Calu3 (cell line): Measurements from ENCODE around the gene CFL2. TPM values are rescaled to one million over a fixed set of nuclear protein-coding genes. Genes with fewer than 3 reads are reported as not detected.

ENCODE experiments used
- BruUV-seq: library from RNA; stranded (reverse); fragments of 400-500 nt; replicated peaks from 2 replicates; lab custom pipeline; 2021; lab: Mats Ljungman, UMichigan
- CTCF ChIA-PET: fragments of 300-600 bp; sonication (Branson Sonifier 250); formaldehyde crosslinking; loops from one replicate; lab custom pipeline; 2022; ENCODE audit warnings: antibody characterized with exemption; lab: Charles Lee
- DNase-seq: peaks from one replicate; pipeline ENCODE4 v3.0.0; 2022
- H3K27ac Mint-ChIP-seq: one replicate; pipeline ENCODE4 v1.8.0; 2022; ENCODE audit warnings: mixed read lengths; ENCODE audit not compliant: unreplicated experiment
- H3K27me3 Mint-ChIP-seq: one replicate; pipeline ENCODE4 v1.8.0; 2022; ENCODE audit warnings: mixed read lengths; ENCODE audit not compliant: unreplicated experiment
- H3K36me3 Mint-ChIP-seq: one replicate; pipeline ENCODE4 v1.8.0; 2022; ENCODE audit warnings: mild to moderate bottlenecking, moderate library complexity, mixed read lengths; ENCODE audit not compliant: insufficient read depth, unreplicated experiment
- H3K4me1 Mint-ChIP-seq: one replicate; pipeline ENCODE4 v1.8.0; 2022; ENCODE audit warnings: mild to moderate bottlenecking, low read depth, mixed read lengths; ENCODE audit not compliant: unreplicated experiment
- H3K4me3 Mint-ChIP-seq: one replicate; pipeline ENCODE4 v1.8.0; 2022; ENCODE audit warnings: mild to moderate bottlenecking, low read depth, moderate library complexity, mixed read lengths; ENCODE audit not compliant: unreplicated experiment
- H3K9me3 Mint-ChIP-seq: one replicate; pipeline ENCODE4 v1.8.0; 2022; ENCODE audit warnings: low read depth, mixed read lengths; ENCODE audit not compliant: unreplicated experiment
- CTCF ChIP-seq: fragments of 200-600 bp; IDR thresholded peaks from one replicate; pipeline ENCODE4 v1.8.0; 2022; ENCODE audit warnings: antibody characterized with exemption; ENCODE audit not compliant: unreplicated experiment
- intact Hi-C: fragments of 100-400 bp; cut with micrococcal nuclease; formaldehyde crosslinking; loops from one replicate; pipeline ENCODE4 v1.10.0; 2022; ENCODE audit not compliant: unreplicated experiment
- total RNA-seq: library from RNA; stranded (reverse); gene quantifications from 2 replicates; pipeline ENCODE4 v1.2.3, GENCODE V29; 2022

The CFL2 gene
- total RNA-seq, 1 experiment from 2014 or later, result 24.4 TPM

GRCh38 chr14:34688470-34689206 lies 25.8 kb downstream of the CFL2 start:
- DNase-seq, result no peak
- Mint-ChIP-seq H3K4me3 (no peak overlapping the region), H3K36me3 (peaks cover 4% of the 10 kb centered on the region), H3K27ac (no peak overlapping the region), H3K4me1 (peaks cover 24% of the 10 kb centered on the region), H3K27me3 (no peaks in the 10 kb centered on the region), H3K9me3 (no peaks in the 10 kb centered on the region)
- BruUV-seq, result no TSS peak
- intact Hi-C loops, result no loop called here
- CTCF ChIA-PET, result no interaction called here
- no peak for TF ChIP-seq CTCF

- H3K27me3 Mint-ChIP-seq, result no peaks in the 10 kb centered on the region
- H3K36me3 Mint-ChIP-seq, result no peaks in the 10 kb centered on the region
- intact Hi-C loops, result no loop called here
- CTCF ChIA-PET, result interaction anchor here (0.6 to 0.8 kb wide), 2 partner anchors 35 to 43 kb away, joined by 4 read pairs; no protein-coding TSS in a partner anchor
- peaks cover 2% of the 10 kb centered on the region for H3K4me1 Mint-ChIP-seq
- no peak for DNase-seq
- no peak overlapping the region for H3K4me3 Mint-ChIP-seq
- no peak overlapping the region for H3K27ac Mint-ChIP-seq
- no peak for TF ChIP-seq CTCF
- H3K9me3 Mint-ChIP-seq, result no peaks in the 10 kb centered on the region
- no TSS peak for BruUV-seq
Measured at GRCh38 chr14:34685819-34686428, 28.5 kb downstream of the CFL2 start.

GRCh38 chr14:34684578-34684977 lies 29.8 kb downstream of the CFL2 start:
- H3K27me3 Mint-ChIP-seq, result no peaks in the 10 kb centered on the region
- no peak overlapping the region for H3K27ac Mint-ChIP-seq
- H3K9me3 Mint-ChIP-seq, result no peaks in the 10 kb centered on the region
- no TSS peak for BruUV-seq
- no peak for DNase-seq
- H3K4me1 Mint-ChIP-seq, result no peaks in the 10 kb centered on the region
- H3K36me3 Mint-ChIP-seq, result no peaks in the 10 kb centered on the region
- CTCF ChIA-PET, result no interaction called here
- intact Hi-C loops, result no loop called here
- no peak overlapping the region for H3K4me3 Mint-ChIP-seq
- no peak for TF ChIP-seq CTCF

GRCh38 chr14:34682787-34683321 lies 31.5 kb downstream of the CFL2 start:
- Mint-ChIP-seq H3K27ac (no peak overlapping the region), H3K36me3 (peaks cover 3% of the 10 kb centered on the region), H3K4me3 (no peak overlapping the region), H3K4me1 (no peaks in the 10 kb centered on the region), H3K9me3 (no peaks in the 10 kb centered on the region), H3K27me3 (no peaks in the 10 kb centered on the region)
- no peak for DNase-seq
- CTCF ChIA-PET, result no interaction called here
- intact Hi-C loops, result no loop called here
- BruUV-seq, result no TSS peak
- no peak for TF ChIP-seq CTCF
